ENCODE data around the gene LTBP3.
A peak's percentile ranks its signal among the peaks of the same experiment; 100 is the strongest.

Gene LTBP3

GRCh38 chr11:65590240-65590738, 32.1 kb upstream of the LTBP3 start:
- Histone ChIP-seq H4K20me1 (ENCODE audit: low read depth, low read length) (no peaks in the 10 kb centered on the region), H2AFZ (ENCODE audit: low read depth, low read length, severe bottlenecking) (no peak overlapping the region), H3F3A (ENCODE audit: insufficient read depth) (no peaks in the 10 kb centered on the region), H3K9ac (ENCODE audit: low read length) (no peak overlapping the region), H3K4me2 (ENCODE audit: low read depth, low read length, poor library complexity, severe bottlenecking) (no peak overlapping the region), H3K9me2 (replicated peaks; ENCODE audit: insufficient read depth, low read length) (no peaks in the 10 kb centered on the region), H3K9me3 (ENCODE audit: insufficient read depth, low read length) (no peaks in the 10 kb centered on the region), H3K4me3 (ENCODE audit: insufficient read depth, low read length, poor library complexity, severe bottlenecking) (no peak overlapping the region), H3K36me3 (ENCODE audit: low read length) (no peaks in the 10 kb centered on the region), H3K27me3 (ENCODE audit: low read length) (no peaks in the 10 kb centered on the region), H3K27ac (ENCODE audit: low read depth, low read length) (no peak overlapping the region), H3K79me2 (ENCODE audit: insufficient read depth, low read length) (no peaks in the 10 kb centered on the region)
- TF ChIP-seq CTCF (IDR thresholded peaks at IDR 0.05; ENCODE audit: insufficient read depth, low read length, poor library complexity, severe bottlenecking) (no peak), EZH2phosphoT487 (conservative IDR thresholded peaks at IDR 0.05; ENCODE audit: low read length) (no peak)

- Histone ChIP-seq H3K36me3 (ENCODE audit: low read length) (no peaks in the 10 kb centered on the region), H3K27ac (ENCODE audit: low read depth, low read length) (no peak overlapping the region), H3K9ac (ENCODE audit: low read length) (no peak overlapping the region), H4K20me1 (ENCODE audit: low read depth, low read length) (no peaks in the 10 kb centered on the region), H3K27me3 (ENCODE audit: low read length) (no peaks in the 10 kb centered on the region), H3K9me3 (ENCODE audit: insufficient read depth, low read length) (no peaks in the 10 kb centered on the region), H3K4me2 (ENCODE audit: low read depth, low read length, poor library complexity, severe bottlenecking) (no peak overlapping the region), H3F3A (ENCODE audit: insufficient read depth) (no peaks in the 10 kb centered on the region), H2AFZ (ENCODE audit: low read depth, low read length, severe bottlenecking) (no peak overlapping the region), H3K79me2 (ENCODE audit: insufficient read depth, low read length) (no peaks in the 10 kb centered on the region), H3K4me3 (ENCODE audit: insufficient read depth, low read length, poor library complexity, severe bottlenecking) (no peak overlapping the region), H3K9me2 (replicated peaks; ENCODE audit: insufficient read depth, low read length) (no peaks in the 10 kb centered on the region)
- TF ChIP-seq EZH2phosphoT487 (conservative IDR thresholded peaks at IDR 0.05; ENCODE audit: low read length): no peak
Measured at GRCh38 chr11:65589444-65590239, 31.5 kb upstream of the LTBP3 start.

GRCh38 chr11:65588199-65589054, 30.3 kb upstream of the LTBP3 start:
- TF ChIP-seq CTCF (IDR thresholded peaks at IDR 0.05; ENCODE audit: insufficient read depth, low read length, poor library complexity, severe bottlenecking): peak; percentile 87
- no peak for TF ChIP-seq EZH2phosphoT487 (conservative IDR thresholded peaks at IDR 0.05; ENCODE audit: low read length)
- H3K9me3 ChIP-seq (ENCODE audit: insufficient read depth, low read length): no peaks in the 10 kb centered on the region
- no peaks in the 10 kb centered on the region for H3K27me3 ChIP-seq (ENCODE audit: low read length)
- H3K9ac ChIP-seq (ENCODE audit: low read length): peak overlapping the region; percentile 34; the same call in 1 of the 2 replicates
- no peak overlapping the region for H3K4me3 ChIP-seq (ENCODE audit: insufficient read depth, low read length, poor library complexity, severe bottlenecking)
- H3K79me2 ChIP-seq (ENCODE audit: insufficient read depth, low read length): no peaks in the 10 kb centered on the region
- no peaks in the 10 kb centered on the region for H3K36me3 ChIP-seq (ENCODE audit: low read length)
- no peaks in the 10 kb centered on the region for H3K9me2 ChIP-seq (replicated peaks; ENCODE audit: insufficient read depth, low read length)
- no peaks in the 10 kb centered on the region for H4K20me1 ChIP-seq (ENCODE audit: low read depth, low read length)
- peak overlapping the region; percentile 30 for H2AFZ ChIP-seq (ENCODE audit: low read depth, low read length, severe bottlenecking)
- peak overlapping the region; percentile 18 for H3K4me2 ChIP-seq (ENCODE audit: low read depth, low read length, poor library complexity, severe bottlenecking)
- H3K27ac ChIP-seq (ENCODE audit: low read depth, low read length): peak overlapping the region; percentile 44
- H3F3A ChIP-seq (ENCODE audit: insufficient read depth): no peaks in the 10 kb centered on the region
